Keratinocyte (primary cell): ENCODE data around the gene ODAD4. TPM values are rescaled to one million over a fixed set of nuclear protein-coding genes. Genes with fewer than 3 reads are reported as not detected.

Experiments
- DNase-seq: peaks from one replicate; pipeline ENCODE4 v3.0.0-alpha.2; 2011; ENCODE audit warnings: low read depth, missing footprints, low spot score
- FAIRE-seq: peaks from 2 replicates; lab custom pipeline; 2011; peaks lifted over from hg19 to GRCh38; lab: Jason Lieb, UNC
- H2AFZ ChIP-seq: 2 replicates; pipeline ENCODE4 v1.6.0; 2012; ENCODE audit warnings: low read length, control low read depth, inconsistent platforms; ENCODE audit not compliant: control insufficient read depth
- H3K27ac ChIP-seq: 2 replicates; pipeline ENCODE4 v1.5.1; 2011; ENCODE audit warnings: low read length; ENCODE audit not compliant: control insufficient read depth, insufficient read depth
- H3K27me3 ChIP-seq: 3 replicates; pipeline ENCODE4 v1.6.0; 2011; ENCODE audit warnings: low read length; ENCODE audit not compliant: control insufficient read depth, insufficient read depth; ENCODE audit errors: extremely low read depth
- H3K36me3 ChIP-seq, 2 experiments: 2 replicates in 1 of 2; 3 replicates in 1 of 2; pipeline ENCODE4 v1.5.1; 2011; ENCODE audit warnings: low read length in 2 of 2, mild to moderate bottlenecking in 1 of 2; ENCODE audit not compliant: control insufficient read depth in 2 of 2, insufficient read depth in 2 of 2; ENCODE audit errors: extremely low read depth in 1 of 2
- H3K4me1 ChIP-seq: 3 replicates; pipeline ENCODE4 v1.5.1; 2011; ENCODE audit warnings: low read length; ENCODE audit not compliant: control insufficient read depth, insufficient read depth; ENCODE audit errors: extremely low read depth
- H3K4me2 ChIP-seq: 3 replicates; pipeline ENCODE4 v1.6.0; 2011; ENCODE audit warnings: low read depth, low read length; ENCODE audit not compliant: control insufficient read depth, insufficient read depth; ENCODE audit errors: extremely low read depth
- H3K4me3 ChIP-seq, 3 experiments: fragments of 200-600 bp in 1 of 3; sonication (generic) in 1 of 3; 2 replicates in 2 of 3; 3 replicates in 1 of 3; pipeline ENCODE4 v1.5.1; 2011 to 2016; ENCODE audit warnings: low read length in 3 of 3, mild to moderate bottlenecking in 3 of 3, control low read depth in 2 of 3, inconsistent platforms in 1 of 3, low read depth in 1 of 3, mixed read lengths in 1 of 3, mixed run types in 1 of 3, moderate library complexity in 1 of 3; ENCODE audit not compliant: control insufficient read depth in 2 of 3, insufficient read depth in 2 of 3; ENCODE audit errors: extremely low read depth in 1 of 3
- H3K79me2 ChIP-seq: 2 replicates; pipeline ENCODE4 v1.6.0; 2012; ENCODE audit warnings: low read length; ENCODE audit not compliant: control insufficient read depth, insufficient read depth
- H3K9ac ChIP-seq: 3 replicates; pipeline ENCODE4 v1.6.0; 2011; ENCODE audit warnings: low read length; ENCODE audit not compliant: control insufficient read depth, insufficient read depth; ENCODE audit errors: extremely low read depth
- H3K9me1 ChIP-seq: 3 replicates; pipeline ENCODE4 v1.6.0; 2011; ENCODE audit warnings: low read length; ENCODE audit not compliant: control insufficient read depth, insufficient read depth; ENCODE audit errors: extremely low read depth
- H3K9me3 ChIP-seq: 2 replicates; pipeline ENCODE4 v1.5.1; 2012; ENCODE audit warnings: low read depth, low read length; ENCODE audit not compliant: control insufficient read depth
- H4K20me1 ChIP-seq: 3 replicates; pipeline ENCODE4 v1.6.0; 2011; ENCODE audit warnings: low read length; ENCODE audit not compliant: control insufficient read depth, insufficient read depth; ENCODE audit errors: extremely low read depth
- EZH2 ChIP-seq: IDR thresholded peaks from one replicate; pipeline ENCODE4 v1.6.1; 2012; ENCODE audit warnings: inconsistent platforms, mild to moderate bottlenecking, low read length, moderate library complexity
- dilution Hi-C: fragments of 300-500 bp; cut with MboI; formaldehyde crosslinking; loops from one replicate; pipeline ENCODE4 v1.7.0; 2020; ENCODE audit warnings: low sequenced_read_pairs; ENCODE audit not compliant: extremely low pct_ligation_motif_present
- polyA plus RNA-seq, 5 experiments: library from polyadenylated mRNA; depleted of rRNA in 3 of 5; stranded (reverse) in 3 of 5; stranded (forward) in 1 of 5; unstranded in 1 of 5; fragments of >200 nt; gene quantifications; 1 replicate in 1 of 5; 2 replicates in 3 of 5; 3 replicates in 1 of 5; pipeline versions ENCODE4 v1.2.1 to v1.2.3, GENCODE V29; 2011 to 2012; ENCODE audit warnings: missing spikeins in 2 of 5, low read depth in 1 of 5, low replicate concordance in 1 of 5
- TF ChIP-seq, protein P1 (sequence below), 3 experiments: IDR thresholded peaks in 1 of 3; conservative IDR thresholded peaks in 1 of 3; optimal IDR thresholded peaks in 1 of 3; 2 replicates in 2 of 3; 3 replicates in 1 of 3; pipeline versions ENCODE3 to v1.5.1; 2011; ENCODE audit warnings: low read length in 3 of 3, mild to moderate bottlenecking in 3 of 3, moderate library complexity in 2 of 3, control low read depth in 1 of 3, inconsistent platforms in 1 of 3; ENCODE audit not compliant: insufficient read depth in 2 of 3; ENCODE audit errors: extremely low read depth in 1 of 3

ODAD4 gene
- polyA plus RNA-seq, 1 donor (not counting 4 experiments of a cell fraction or from before 2014, with no cell fraction given), result 0.20 TPM

DNA sequence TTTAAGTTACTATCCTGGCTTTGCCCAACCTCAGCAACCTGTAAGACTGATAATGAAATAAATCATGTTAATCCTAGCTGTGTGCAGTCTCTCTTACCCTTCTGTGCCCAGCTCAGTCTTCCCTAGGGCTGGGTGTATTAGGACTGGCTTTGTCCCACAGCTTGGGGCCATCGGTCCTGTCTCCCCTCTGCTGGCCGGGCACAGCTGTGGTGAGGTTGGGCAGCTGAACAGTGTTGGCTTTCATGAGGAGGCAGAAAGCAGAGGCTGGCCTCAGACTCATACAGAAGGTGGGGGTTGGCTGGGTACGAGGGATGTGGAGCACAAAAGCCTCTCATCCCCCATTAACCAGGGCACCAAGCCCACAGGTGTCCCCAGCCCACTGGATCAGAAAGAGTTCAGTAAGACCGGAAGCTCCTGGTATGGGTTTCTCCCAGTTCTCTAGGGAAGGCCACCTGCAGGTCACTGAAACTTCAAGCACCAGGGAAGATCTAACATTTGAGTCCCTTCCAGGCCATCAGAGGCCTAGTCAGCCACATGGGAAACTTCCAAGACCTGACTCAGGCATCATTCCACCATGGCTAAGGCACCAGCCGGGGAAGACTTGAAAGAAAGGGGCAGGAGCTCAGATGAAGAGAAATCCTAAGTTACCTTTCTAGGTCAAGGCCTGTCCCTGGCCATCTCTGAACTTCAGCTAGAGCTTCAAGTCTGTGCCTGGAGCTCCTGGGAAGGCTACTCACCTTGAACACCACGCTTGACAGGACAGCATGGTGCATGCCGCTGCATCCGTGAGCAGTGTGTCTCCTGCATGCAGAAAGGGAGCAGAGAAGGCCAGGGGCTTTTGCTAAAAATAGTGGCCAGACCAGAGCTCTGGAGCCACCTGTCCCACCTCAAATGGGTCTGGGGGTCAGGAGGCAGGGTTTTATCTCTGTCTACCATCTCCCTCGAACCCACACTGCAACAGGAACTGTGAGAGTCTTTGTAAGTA, 45.0 kb downstream of the ODAD4 start:
- DNase-seq (no peak), FAIRE-seq (no peak)
- no peak overlapping the region for H2AFZ ChIP-seq
- H3K4me3 ChIP-seq, result no peak overlapping the region
- H3K9ac ChIP-seq, result no peak overlapping the region
- no peak for TF ChIP-seq EZH2
- TF ChIP-seq, protein P1, sequence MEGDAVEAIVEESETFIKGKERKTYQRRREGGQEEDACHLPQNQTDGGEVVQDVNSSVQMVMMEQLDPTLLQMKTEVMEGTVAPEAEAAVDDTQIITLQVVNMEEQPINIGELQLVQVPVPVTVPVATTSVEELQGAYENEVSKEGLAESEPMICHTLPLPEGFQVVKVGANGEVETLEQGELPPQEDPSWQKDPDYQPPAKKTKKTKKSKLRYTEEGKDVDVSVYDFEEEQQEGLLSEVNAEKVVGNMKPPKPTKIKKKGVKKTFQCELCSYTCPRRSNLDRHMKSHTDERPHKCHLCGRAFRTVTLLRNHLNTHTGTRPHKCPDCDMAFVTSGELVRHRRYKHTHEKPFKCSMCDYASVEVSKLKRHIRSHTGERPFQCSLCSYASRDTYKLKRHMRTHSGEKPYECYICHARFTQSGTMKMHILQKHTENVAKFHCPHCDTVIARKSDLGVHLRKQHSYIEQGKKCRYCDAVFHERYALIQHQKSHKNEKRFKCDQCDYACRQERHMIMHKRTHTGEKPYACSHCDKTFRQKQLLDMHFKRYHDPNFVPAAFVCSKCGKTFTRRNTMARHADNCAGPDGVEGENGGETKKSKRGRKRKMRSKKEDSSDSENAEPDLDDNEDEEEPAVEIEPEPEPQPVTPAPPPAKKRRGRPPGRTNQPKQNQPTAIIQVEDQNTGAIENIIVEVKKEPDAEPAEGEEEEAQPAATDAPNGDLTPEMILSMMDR (optimal IDR thresholded peaks at IDR 0.05 in 1 of 3, IDR thresholded peaks at IDR 0.05 in 1 of 3, conservative IDR thresholded peaks at IDR 0.05 in 1 of 3; ENCODE audit: extremely low read depth in 1 of 3, insufficient read depth in 2 of 3, low read length in 3 of 3), result no peak
- H4K20me1 ChIP-seq, result no peaks in the 10 kb centered on the region
- no peaks in the 10 kb centered on the region for H3K27me3 ChIP-seq
- H3K27ac ChIP-seq, result no peak overlapping the region
- H3K4me2 ChIP-seq, result no peak overlapping the region
- H3K9me1 ChIP-seq, result no peaks in the 10 kb centered on the region
- no peaks in the 10 kb centered on the region for H3K9me3 ChIP-seq
- H3K79me2 ChIP-seq, result peaks cover 5% of the 10 kb centered on the region
- dilution Hi-C loops, result no loop called here
- H3K4me1 ChIP-seq, result peaks cover 5% of the 10 kb centered on the region
- H3K36me3 ChIP-seq, result peaks cover 39 to 46% of the 10 kb centered on the region in 2 experiments

DNA sequence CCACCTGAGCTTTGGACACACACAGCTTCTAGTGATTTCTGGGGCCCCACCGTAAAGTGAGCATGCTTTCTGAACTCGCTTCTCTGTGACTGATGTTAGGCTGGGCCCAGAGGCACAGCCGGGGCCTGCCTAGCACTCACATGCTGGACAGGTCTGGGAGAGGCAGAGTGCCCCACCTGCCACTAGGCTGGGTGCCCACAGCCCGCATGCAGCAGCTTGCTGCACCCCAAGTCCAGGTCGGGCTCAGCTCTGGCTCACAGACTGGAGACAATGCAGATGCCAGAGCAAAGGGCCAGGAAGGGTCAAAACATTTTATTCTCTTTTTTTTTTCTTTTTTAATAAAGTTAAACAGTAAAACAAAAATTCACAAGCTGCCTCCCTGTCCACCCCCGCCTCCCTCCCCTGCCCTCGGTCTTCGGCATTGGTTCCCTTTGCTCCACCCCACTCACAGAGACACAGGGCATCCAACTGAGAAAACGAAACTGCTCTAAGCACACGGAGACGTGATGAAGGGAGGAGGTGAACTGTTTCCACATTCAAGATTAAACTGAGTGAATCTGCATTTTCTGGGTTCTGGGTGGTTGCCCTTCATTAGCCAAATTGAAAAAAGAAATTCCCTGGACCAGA, 45.8 kb downstream of the ODAD4 start:
- TF ChIP-seq, protein P1 (optimal IDR thresholded peaks at IDR 0.05 in 1 of 3, IDR thresholded peaks at IDR 0.05 in 1 of 3, conservative IDR thresholded peaks at IDR 0.05 in 1 of 3; ENCODE audit: extremely low read depth in 1 of 3, insufficient read depth in 2 of 3, low read length in 3 of 3), result no peak
- TF ChIP-seq EZH2, result no peak
- DNase-seq, result no peak
- Histone ChIP-seq H3K4me3 (no peak overlapping the region), H3K9me3 (no peaks in the 10 kb centered on the region), H2AFZ (no peak overlapping the region), H3K36me3 (peaks cover 44 to 48% of the 10 kb centered on the region in 2 experiments), H3K27ac (no peak overlapping the region), H4K20me1 (no peaks in the 10 kb centered on the region), H3K4me1 (peaks cover 5% of the 10 kb centered on the region), H3K4me2 (no peak overlapping the region), H3K9me1 (no peaks in the 10 kb centered on the region), H3K9ac (no peak overlapping the region), H3K79me2 (peaks cover 3% of the 10 kb centered on the region), H3K27me3 (no peaks in the 10 kb centered on the region)
- dilution Hi-C loops, result no loop called here
- FAIRE-seq, result no peak
